Endodermal cell (in vitro differentiated cells): Measurements from ENCODE around the gene PRICKLE1. TPM values are rescaled to one million over a fixed set of nuclear protein-coding genes. Genes with fewer than 3 reads are reported as not detected.
A peak's percentile ranks its signal among the peaks of the same experiment; 100 is the strongest.

Experiments
- DNase-seq: peaks from one replicate; pipeline ENCODE4 v3.0.0-alpha.2; 2017
- H3K27ac ChIP-seq: 2 replicates; pipeline ENCODE4 v1.5.1; 2013; ENCODE audit warnings: mild to moderate bottlenecking, low read depth, low read length, moderate library complexity
- H3K27me3 ChIP-seq: 2 replicates; pipeline ENCODE4 v1.6.1; 2013; ENCODE audit warnings: mild to moderate bottlenecking, low read length, moderate library complexity; ENCODE audit not compliant: insufficient read depth, control insufficient read depth, poor library complexity, severe bottlenecking
- H3K36me3 ChIP-seq: 2 replicates; pipeline ENCODE4 v1.7.0; 2013; ENCODE audit warnings: mild to moderate bottlenecking, low read length, moderate library complexity; ENCODE audit not compliant: control insufficient read depth, insufficient read depth
- H3K4me1 ChIP-seq: one replicate; pipeline ENCODE4 v1.7.0; 2013; ENCODE audit warnings: low read length; ENCODE audit not compliant: control insufficient read depth, insufficient read depth
- H3K4me3 ChIP-seq: 2 replicates; pipeline ENCODE4 v1.5.1; 2013; ENCODE audit warnings: mild to moderate bottlenecking, low read length, moderate library complexity
- H3K9ac ChIP-seq: 2 replicates; pipeline ENCODE4 v1.6.1; 2013; ENCODE audit warnings: mild to moderate bottlenecking, low read length, moderate library complexity; ENCODE audit not compliant: poor library complexity, severe bottlenecking; ENCODE audit errors: extremely low read depth
- H3K9me3 ChIP-seq: 2 replicates; pipeline ENCODE4 v1.6.1; 2013; ENCODE audit warnings: mild to moderate bottlenecking, low read length, moderate library complexity; ENCODE audit not compliant: control insufficient read depth
- H3K27ac Mint-ChIP-seq: 2 replicates; pipeline ENCODE4 v1.8.0; 2020; ENCODE audit warnings: mixed read lengths
- H3K27me3 Mint-ChIP-seq: 2 replicates; pipeline ENCODE4 v1.8.0; 2021; ENCODE audit warnings: mild to moderate bottlenecking, mixed read lengths; ENCODE audit not compliant: insufficient read depth
- H3K36me3 Mint-ChIP-seq: 2 replicates; pipeline ENCODE4 v1.8.0; 2020; ENCODE audit warnings: low read depth, mixed read lengths
- H3K4me1 Mint-ChIP-seq: 2 replicates; pipeline ENCODE4 v1.8.0; 2020; ENCODE audit warnings: mixed read lengths
- H3K4me3 Mint-ChIP-seq: 2 replicates; pipeline ENCODE4 v1.8.0; 2020; ENCODE audit warnings: mild to moderate bottlenecking, moderate library complexity, mixed read lengths
- H3K9me3 Mint-ChIP-seq: 2 replicates; pipeline ENCODE4 v1.8.0; 2020; ENCODE audit warnings: mild to moderate bottlenecking, mixed read lengths
- CTCF ChIP-seq: fragments of 200-600 bp; sonication (generic); conservative IDR thresholded peaks from 2 replicates; pipeline ENCODE4 v1.5.0; 2021; ENCODE audit warnings: antibody characterized with exemption, mild to moderate bottlenecking
- WGBS, 2 experiments: methylation state at CpG; one replicate each; pipeline versions ENCODE4 v1.1.5 to v1.1.7; 2013; ENCODE audit warnings: missing lambda C conversion rate in 2 of 2, mixed read lengths in 1 of 2; ENCODE audit not compliant: insufficient coverage in 1 of 2, insufficient read length in 1 of 2; 5-methylcytosine and 5-hydroxymethylcytosine counted together
- total RNA-seq, 2 donors: library from RNA; stranded (reverse); fragmentation: NEBNext Ultra II Directional in 1 of 2; extraction: Animal tissue kit (Norgen Biotek cat#: 25700) in 1 of 2; gene quantifications; 2 replicates in 1 of 2; 3 replicates in 1 of 2; pipeline ENCODE4 v1.2.1, GENCODE V29; 2021

PRICKLE1 gene
- total RNA-seq, 2 donors from 2014 or later: 8.3 to 20.6 TPM

GRCh38 chr12:42458575-42458974 is 131.0 kb downstream of the PRICKLE1 start:
- Mint-ChIP-seq H3K4me1 (peaks cover 17% of the 10 kb centered on the region), H3K9me3 (no peaks in the 10 kb centered on the region), H3K27me3 (no peaks in the 10 kb centered on the region), H3K27ac (no peak overlapping the region), H3K4me3 (no peak overlapping the region), H3K36me3 (peaks cover 50% of the 10 kb centered on the region)
- Histone ChIP-seq H3K4me1 (no peaks in the 10 kb centered on the region), H3K36me3 (peaks cover 67% of the 10 kb centered on the region), H3K9ac (no peak overlapping the region), H3K9me3 (no peaks in the 10 kb centered on the region), H3K4me3 (no peak overlapping the region), H3K27me3 (no peaks in the 10 kb centered on the region), H3K27ac (no peak overlapping the region)
- peak; percentile 33 for TF ChIP-seq CTCF
- DNase-seq: no peak
- 100% methylated on average over 1 of the region's 2 CpGs; no CpG with 5 or more reads in 1 of the 2 experiments for WGBS, 2 experiments

- no peaks in the 10 kb centered on the region for H3K27me3 Mint-ChIP-seq
- Histone ChIP-seq H3K27me3 (no peaks in the 10 kb centered on the region), H3K27ac (no peak overlapping the region), H3K4me1 (no peaks in the 10 kb centered on the region), H3K4me3 (no peak overlapping the region), H3K9me3 (peaks cover 6% of the 10 kb centered on the region), H3K36me3 (peaks cover 39% of the 10 kb centered on the region), H3K9ac (no peak overlapping the region)
- no peak for TF ChIP-seq CTCF
- peaks cover 10% of the 10 kb centered on the region for H3K9me3 Mint-ChIP-seq
- H3K4me1 Mint-ChIP-seq: peaks cover 16% of the 10 kb centered on the region
- WGBS, 2 experiments: 98 to 100% methylated on average over 1 to 2 of the region's 2 CpGs
- H3K4me3 Mint-ChIP-seq: no peak overlapping the region
- H3K27ac Mint-ChIP-seq: no peak overlapping the region
- H3K36me3 Mint-ChIP-seq: peaks cover 47% of the 10 kb centered on the region
- no peak for DNase-seq
Measured at GRCh38 chr12:42450248-42450647, 139.3 kb downstream of the PRICKLE1 start.

GRCh38 chr12:42448841-42449240 is 140.7 kb downstream of the PRICKLE1 start:
- no peaks in the 10 kb centered on the region for H3K27me3 Mint-ChIP-seq

More at GRCh38 chr12:42448841-42449240, 140.7 kb downstream of the PRICKLE1 start:
- H3K36me3 Mint-ChIP-seq: peaks cover 61% of the 10 kb centered on the region
- peaks cover 52% of the 10 kb centered on the region for H3K36me3 ChIP-seq
- no peak for TF ChIP-seq CTCF
- H3K4me1 Mint-ChIP-seq: peaks cover 16% of the 10 kb centered on the region
- peaks cover 20% of the 10 kb centered on the region for H3K9me3 ChIP-seq
- H3K4me3 Mint-ChIP-seq: no peak overlapping the region
- H3K4me3 ChIP-seq: no peak overlapping the region
- WGBS, 2 experiments: 96 to 98% methylated on average over 9 of the region's 9 CpGs
- H3K27ac Mint-ChIP-seq: no peak overlapping the region
- H3K27ac ChIP-seq: no peak overlapping the region
- H3K4me1 ChIP-seq: no peaks in the 10 kb centered on the region
- no peaks in the 10 kb centered on the region for H3K27me3 ChIP-seq
- H3K9ac ChIP-seq: no peak overlapping the region
- H3K9me3 Mint-ChIP-seq: peaks cover 22% of the 10 kb centered on the region
- DNase-seq: no peak
